ENCODE measurements around the gene HACL1.
A peak's percentile ranks its signal among the peaks of the same experiment; 100 is the strongest.

HACL1 gene

DNA sequence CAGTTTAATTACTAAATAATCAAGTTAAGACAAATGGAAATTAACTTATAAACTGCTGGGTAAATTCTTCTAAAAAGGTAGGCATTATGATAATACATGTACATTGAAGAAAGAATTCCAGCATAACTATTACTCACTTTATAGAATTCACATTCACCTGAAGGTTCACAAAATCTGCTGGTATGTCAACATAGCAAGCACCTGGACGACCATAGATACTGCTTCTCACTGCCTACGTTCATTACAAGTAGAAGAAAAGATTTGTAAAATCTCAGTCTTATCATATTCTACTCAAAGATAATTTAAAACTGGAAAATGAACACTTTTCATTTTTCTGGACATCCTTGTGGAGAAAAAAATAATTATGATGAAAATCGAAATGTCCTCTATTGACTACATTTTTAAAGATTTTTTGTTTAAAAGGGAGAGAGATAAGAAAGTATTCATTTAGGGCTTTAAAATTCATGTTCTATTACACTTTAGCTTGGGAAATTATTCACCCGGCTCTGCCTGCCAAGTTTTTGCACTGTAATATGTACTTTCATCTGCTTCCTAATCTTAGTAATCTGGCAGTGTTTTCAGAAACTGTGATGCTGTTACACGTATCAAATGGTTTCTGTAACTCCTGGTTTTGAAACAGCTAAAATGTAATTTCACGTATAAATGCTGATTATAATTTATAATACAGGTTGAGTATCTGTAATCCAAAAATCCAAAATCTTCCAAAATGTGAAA lies 16.1 kb downstream of the HACL1 start:
- FAIRE-seq (no peak), DNase-seq (ENCODE audit: extremely low spot score, insufficient read length, low read depth) (no peak)

DNA sequence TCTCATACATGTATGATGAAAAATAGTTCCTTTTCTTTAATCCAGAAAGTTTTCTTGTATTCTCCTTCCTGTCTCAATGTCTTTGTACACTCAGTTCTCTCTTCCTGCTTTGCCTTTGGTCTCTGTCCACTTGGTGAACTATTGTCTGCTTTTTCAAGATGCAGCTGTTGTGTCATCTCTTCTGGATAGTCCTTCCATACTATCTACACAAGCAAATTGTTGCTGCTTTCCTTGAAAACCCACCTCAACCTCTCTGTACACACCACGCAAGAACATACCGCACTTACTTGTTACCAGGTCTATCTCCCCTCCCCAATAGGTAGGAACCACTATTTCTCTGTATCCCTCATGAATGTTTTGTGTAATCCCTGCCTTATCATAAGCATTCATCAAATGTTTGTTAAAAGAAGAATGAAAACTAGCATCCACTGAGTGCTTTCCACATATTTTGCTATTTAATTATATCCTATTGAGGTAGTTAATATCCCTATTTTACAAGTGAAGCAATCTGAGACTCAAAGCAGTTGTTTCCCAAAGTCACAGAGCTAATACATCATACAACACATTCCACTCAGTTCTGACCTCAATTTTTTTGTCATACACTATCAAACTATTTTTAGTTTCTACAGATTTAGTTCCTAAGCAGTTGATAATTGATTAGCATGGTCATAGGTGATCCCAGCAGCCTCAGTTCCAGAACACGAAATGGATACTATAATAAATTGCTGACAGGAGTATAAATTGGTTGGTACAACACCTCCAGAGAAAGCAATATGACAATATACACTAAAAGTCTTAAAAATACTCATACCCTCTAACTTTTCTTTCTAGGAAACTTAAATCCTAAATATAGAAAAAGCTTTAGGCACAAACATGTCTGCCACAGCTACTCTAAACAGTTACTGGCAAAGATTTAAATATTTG lies 19.6 kb downstream of the HACL1 start:
- no peak for FAIRE-seq
- DNase-seq (ENCODE audit: extremely low spot score, insufficient read length, low read depth): no peak

GRCh38 chr3:15579051-15579450 lies 22.3 kb downstream of the HACL1 start:
- DNase-seq (ENCODE audit: extremely low spot score, insufficient read length, low read depth): no peak
- no peak for FAIRE-seq

DNA sequence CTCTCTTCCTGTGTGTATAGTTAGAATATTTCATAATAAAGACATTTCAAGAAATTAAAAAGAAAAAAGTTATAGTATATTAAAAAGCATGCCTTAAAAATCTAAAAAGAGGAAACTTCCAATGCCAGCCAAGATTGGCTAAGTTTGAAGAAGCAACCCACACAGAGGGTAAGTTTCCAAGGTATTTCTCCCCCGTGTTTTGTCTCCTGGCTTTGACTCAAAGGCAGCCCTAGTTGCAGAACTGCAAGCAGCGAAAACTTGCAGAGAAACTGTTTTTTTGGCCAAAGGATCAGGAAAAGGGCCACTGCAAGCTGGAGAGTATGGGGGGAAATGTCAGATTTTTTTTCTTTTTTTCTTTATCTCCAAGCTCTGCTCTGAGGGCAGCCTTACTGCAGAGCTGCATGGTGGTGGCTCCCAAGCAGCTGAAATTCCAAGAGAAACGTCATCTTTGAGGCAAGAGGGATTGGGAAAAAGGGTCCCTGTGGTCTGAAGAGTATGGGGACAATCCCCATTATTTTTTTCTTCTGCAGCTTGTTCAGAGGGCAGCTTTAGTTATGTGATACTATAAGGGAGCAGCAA lies 23.0 kb downstream of the HACL1 start:
- FAIRE-seq (no peak), DNase-seq (ENCODE audit: extremely low spot score, insufficient read length, low read depth) (no peak)

- DNase-seq (ENCODE audit: extremely low spot score, insufficient read length, low read depth) (no peak), FAIRE-seq (no peak)
Measured at GRCh38 chr3:15576475-15576874, 24.9 kb downstream of the HACL1 start.

- no peak for FAIRE-seq
Measured at GRCh38 chr3:15575446-15575845, 25.9 kb downstream of the HACL1 start.

DNA sequence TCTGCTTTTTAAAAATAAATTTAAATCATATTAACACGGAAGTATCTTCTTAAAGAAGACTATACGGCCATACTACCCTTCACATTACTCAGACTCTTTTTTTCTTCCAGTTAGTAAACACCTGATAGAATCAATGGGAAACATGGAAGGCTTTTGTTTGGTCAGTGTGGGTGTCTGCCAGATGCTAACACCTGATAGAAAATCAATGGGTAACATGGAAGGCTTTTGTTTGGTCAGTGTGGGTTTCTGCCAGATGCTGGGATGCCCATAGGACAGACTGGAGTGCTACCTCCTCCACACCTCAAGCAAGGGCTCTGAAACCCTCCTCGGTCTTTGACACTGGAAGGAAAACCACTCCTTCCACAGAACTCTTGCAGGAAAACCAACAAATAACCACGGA lies 29.2 kb downstream of the HACL1 start:
- no peak for DNase-seq (ENCODE audit: extremely low spot score, insufficient read length, low read depth)
- FAIRE-seq: no peak

More at GRCh38 chr3:15575446-15575845, 25.9 kb downstream of the HACL1 start:
- no peak for DNase-seq (ENCODE audit: extremely low spot score, insufficient read length, low read depth)

- FAIRE-seq (no peak), DNase-seq (ENCODE audit: extremely low spot score, insufficient read length, low read depth) (no peak)
Measured at GRCh38 chr3:15563190-15563589, 38.2 kb downstream of the HACL1 start.

DNA sequence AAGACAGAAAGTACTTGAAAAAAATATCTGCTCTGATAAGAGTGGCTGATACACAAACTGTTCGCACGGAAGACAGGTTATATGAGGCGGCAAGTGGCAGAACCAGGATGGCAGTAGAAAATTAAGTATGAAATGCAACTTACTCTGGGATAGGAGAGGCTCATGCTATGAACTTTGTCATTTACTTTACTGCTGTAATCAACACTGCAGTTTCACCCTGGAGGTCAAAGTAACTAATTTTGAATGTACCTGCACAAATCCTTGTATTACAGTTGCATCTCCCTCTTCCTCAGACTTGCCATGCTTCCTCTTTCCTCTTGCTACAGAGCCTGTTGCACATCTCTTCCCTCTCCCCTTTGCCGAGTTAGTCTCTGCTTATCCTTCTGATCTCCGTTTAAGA lies 38.8 kb downstream of the HACL1 start:
- FAIRE-seq: no peak
- no peak for DNase-seq (ENCODE audit: extremely low spot score, insufficient read length, low read depth)

- DNase-seq (ENCODE audit: extremely low spot score, insufficient read length, low read depth): no peak
- FAIRE-seq: no peak
Measured at GRCh38 chr3:15558581-15558980, 42.8 kb downstream of the HACL1 start.

- peak; percentile 90 for FAIRE-seq
Measured at GRCh38 chr3:15557511-15557946, 43.8 kb downstream of the HACL1 start.

GRCh38 chr3:15556512-15556911 lies 44.9 kb downstream of the HACL1 start:
- DNase-seq (ENCODE audit: extremely low spot score, insufficient read length, low read depth) (no peak), FAIRE-seq (peak; percentile 94)

More at GRCh38 chr3:15557511-15557946, 43.8 kb downstream of the HACL1 start:
- no peak for DNase-seq (ENCODE audit: extremely low spot score, insufficient read length, low read depth)

- FAIRE-seq: no peak
Measured at GRCh38 chr3:15553749-15554148, 47.6 kb downstream of the HACL1 start.

DNA sequence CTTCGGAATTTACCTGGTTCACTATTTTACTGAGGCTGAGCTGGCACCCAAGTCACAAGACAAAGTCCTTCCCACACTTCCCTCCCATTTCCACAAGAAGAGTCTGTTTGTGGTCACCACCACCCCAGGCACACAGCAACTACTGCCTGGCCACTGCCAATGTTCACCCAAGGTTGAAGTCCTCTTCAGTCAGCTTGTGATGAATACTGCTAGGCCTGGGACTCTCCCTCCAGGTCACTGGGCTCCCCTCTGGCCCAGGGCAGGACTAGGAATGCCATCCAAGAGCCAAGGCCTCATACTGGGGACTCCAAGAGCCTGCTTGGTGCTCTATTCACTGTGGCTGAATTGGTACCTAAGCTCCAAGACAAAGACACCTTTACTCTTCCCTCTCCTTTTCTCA lies 49.5 kb downstream of the HACL1 start:
- FAIRE-seq: no peak
- no peak for DNase-seq (ENCODE audit: extremely low spot score, insufficient read length, low read depth)

More at GRCh38 chr3:15553749-15554148, 47.6 kb downstream of the HACL1 start:
- DNase-seq (ENCODE audit: extremely low spot score, insufficient read length, low read depth): no peak

DNA sequence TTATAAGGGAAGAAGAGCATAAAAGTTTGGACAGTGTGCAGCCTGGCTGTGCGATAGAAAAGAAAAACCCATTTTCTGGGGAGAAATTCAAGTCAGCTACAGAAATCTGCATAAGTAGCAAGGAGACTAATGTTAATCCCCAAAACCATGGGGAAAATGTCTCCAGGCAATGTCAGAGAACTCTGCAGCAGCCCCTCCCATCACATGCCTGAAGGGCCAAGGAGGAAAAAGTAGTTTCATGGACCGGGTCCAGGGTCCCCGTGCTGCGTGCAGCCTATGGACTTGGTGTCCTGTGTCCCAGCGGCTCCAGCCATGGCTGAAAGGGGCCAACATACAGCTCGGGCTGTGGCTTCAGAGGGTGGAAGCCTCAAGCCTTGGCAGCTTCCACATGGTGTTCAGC lies 51.5 kb downstream of the HACL1 start:
- DNase-seq (ENCODE audit: extremely low spot score, insufficient read length, low read depth): no peak
- no peak for FAIRE-seq

GRCh38 chr3:15542614-15543013 lies 58.8 kb downstream of the HACL1 start:
- no peak for FAIRE-seq
- DNase-seq (ENCODE audit: extremely low spot score, insufficient read length, low read depth): no peak

- FAIRE-seq (no peak), DNase-seq (ENCODE audit: extremely low spot score, insufficient read length, low read depth) (no peak)
Measured at GRCh38 chr3:15541371-15541770, 60.0 kb downstream of the HACL1 start.

DNA sequence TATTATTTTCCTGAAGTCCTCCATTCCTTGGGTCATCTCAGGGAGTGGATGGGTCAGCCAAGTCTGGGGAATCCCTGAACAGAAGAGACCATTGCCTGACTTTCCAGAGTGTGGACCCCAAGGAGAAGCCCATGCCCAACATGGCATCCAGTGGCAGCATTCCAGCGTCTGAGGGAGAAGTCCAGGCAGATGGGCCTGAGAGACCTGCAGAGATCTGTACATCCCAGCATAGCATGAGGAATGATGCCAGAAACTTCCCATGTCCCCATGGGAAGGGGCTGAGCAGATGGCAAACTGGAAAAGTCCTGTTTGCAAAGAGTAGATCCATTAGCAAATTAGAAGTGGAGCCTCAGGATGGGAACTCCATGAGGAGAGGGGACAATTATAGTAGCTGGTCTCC lies 62.3 kb downstream of the HACL1 start:
- DNase-seq (ENCODE audit: extremely low spot score, insufficient read length, low read depth) (no peak), FAIRE-seq (no peak)

DNA sequence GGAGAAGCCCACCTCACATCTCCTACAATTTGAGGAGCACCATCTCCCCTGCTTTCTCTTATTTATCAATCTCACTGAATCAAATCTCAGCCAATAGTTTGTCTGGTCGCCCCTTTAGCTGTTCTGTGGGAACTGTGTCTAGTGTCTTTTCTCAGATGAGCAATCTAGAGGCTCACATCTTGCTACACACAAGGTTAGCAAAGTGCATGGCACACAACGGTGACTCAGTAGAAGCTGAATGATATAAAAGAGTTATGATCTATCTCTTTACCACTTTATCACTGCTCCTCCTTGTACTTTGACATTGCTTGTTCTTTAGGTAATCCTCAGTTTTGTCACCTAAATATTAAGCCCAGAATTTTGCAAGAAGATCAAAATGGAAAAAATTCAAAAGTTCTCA lies 63.0 kb downstream of the HACL1 start:
- DNase-seq (ENCODE audit: extremely low spot score, insufficient read length, low read depth): no peak
- no peak for FAIRE-seq

GRCh38 chr3:15536856-15537255 lies 64.5 kb downstream of the HACL1 start:
- DNase-seq (ENCODE audit: extremely low spot score, insufficient read length, low read depth): no peak
- FAIRE-seq: no peak

- FAIRE-seq (peak; percentile 42), DNase-seq (ENCODE audit: extremely low spot score, insufficient read length, low read depth) (no peak)
Measured at GRCh38 chr3:15535732-15536131, 65.6 kb downstream of the HACL1 start.

Measured in GM18507 (cell line).